Stimulated activated CD4-positive, alpha-beta T cell treated with anti-CD3 and anti-CD28 coated beads, Interleukin-12 subunit alpha, Interleukin-12 subunit beta, amount 100 ng/mL, for 4 hours (primary cell): Measurements from ENCODE around the gene TMSB4X.
"Not testable (repeated sequence)": the region's sequence is repeated elsewhere in the genome, so short reads cannot be mapped to it uniquely, and the experiment has no call there.

ENCODE experiments used
- DNase-seq: peaks from one replicate; pipeline ENCODE4 v3.0.0-alpha.2; 2020

Gene TMSB4X

DNA sequence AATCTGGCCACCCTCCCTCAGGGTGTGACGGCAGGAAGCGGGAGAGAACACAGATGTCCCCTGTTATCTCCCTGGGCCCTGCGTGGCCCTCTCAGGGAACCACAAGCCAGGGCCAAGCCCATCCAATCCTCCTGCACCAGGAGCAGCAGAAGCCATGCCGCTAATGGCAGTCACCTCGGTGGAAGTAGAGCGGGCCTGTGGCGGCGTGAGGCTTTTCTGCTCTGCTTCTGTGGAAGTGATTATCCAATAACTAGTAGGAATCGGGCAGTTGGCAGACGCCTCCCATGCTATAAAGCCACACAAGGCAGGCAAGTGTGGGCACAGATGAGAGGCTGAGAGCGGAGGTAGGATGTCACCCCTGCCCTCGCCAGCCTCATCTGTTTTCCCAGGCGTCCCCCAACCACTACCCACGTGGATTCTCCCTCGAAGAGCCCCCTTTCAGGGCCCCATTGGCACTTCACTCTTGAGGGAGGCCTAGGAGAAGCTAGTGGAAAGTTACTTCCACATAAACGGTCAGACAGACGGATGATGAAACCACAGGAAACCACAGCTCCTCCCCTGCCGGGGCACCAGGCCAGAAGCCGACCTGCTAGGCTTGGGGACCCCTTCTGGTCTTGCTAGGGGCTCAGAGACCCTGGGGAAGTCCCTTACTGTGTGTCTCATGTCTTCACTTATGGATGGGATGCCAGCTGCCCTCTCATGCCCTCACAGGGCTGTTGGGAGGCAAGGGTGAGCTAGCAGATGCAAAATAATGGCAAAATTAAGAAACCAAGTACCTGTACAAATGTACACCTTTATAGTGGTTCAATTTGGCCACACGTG lies 18.8 kb upstream of the TMSB4X start:
- DNase-seq: no peak

DNA sequence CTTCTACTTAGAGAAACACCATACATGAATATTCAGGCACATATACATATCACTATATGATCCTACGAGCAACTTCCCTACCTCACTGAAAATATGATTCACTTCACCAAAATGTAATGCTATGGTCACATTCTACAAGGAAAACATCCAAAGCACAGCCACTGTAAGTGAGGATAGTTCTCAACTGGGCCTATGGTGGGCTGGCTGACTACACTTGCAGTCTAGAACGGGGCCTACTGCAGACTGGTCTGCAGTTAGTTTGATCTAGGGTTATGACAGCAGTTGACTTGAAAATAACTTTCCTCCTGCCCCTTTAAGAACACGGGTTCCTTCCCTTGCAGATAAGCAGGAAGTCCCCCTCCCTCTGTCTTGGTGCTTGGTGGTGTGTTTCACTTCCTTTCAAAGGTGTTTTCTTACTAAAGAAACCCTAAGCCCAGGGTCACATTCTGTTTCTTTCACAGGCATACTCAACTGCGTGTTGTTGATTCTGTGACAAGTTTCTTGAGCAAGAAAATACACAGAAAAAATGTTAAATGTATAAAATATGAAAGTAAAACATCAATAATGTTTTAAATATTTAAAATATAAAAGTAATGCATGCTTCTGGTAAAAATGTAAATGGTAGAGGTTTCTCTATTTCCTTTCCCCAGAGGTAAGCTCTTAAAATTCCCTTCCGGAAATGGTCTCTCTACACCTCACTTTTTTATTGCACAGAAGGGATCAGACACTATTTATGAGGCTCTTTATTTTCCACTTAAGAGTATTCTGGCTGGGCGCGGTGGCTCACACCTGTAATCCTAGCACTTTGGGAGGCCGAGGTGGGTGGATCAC lies 18.0 kb upstream of the TMSB4X start:
- no peak for DNase-seq

DNA sequence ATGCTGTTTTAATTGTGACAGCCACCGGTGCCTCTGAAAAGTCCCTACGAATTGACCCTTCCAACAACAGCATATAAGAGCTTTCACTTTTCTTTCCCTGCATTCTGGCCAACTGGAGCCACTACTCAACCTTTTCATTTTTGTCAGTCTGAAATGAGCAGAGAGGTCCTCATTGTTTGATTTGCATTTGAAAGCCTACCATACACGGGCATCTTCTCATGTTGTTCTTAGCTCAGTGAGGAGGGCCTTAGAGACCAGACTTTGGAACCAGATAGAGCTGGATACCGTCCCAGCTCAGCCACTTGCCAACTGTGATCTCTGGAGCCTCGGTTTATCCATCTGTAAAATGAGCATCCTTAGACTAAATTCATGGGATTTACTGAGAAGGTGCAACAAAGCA lies 16.9 kb upstream of the TMSB4X start:
- no peak for DNase-seq

DNA sequence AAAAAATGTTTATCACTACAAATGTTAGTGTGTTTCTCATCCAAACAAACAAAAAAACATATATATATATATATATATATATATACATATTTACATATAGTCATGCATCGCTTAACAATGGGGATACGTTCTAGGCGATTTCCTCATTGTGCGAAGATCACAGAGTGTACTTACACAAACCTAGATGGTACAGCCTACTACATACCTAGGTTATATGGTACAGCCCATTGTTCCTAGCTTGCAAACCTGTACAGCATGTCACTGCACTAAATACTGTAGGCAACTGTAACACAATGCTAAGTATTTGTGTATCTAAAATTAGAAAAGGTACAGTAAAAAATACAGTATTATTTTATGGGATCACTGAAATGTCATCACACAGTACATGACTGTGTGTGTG lies 16.4 kb upstream of the TMSB4X start:
- no peak for DNase-seq

DNA sequence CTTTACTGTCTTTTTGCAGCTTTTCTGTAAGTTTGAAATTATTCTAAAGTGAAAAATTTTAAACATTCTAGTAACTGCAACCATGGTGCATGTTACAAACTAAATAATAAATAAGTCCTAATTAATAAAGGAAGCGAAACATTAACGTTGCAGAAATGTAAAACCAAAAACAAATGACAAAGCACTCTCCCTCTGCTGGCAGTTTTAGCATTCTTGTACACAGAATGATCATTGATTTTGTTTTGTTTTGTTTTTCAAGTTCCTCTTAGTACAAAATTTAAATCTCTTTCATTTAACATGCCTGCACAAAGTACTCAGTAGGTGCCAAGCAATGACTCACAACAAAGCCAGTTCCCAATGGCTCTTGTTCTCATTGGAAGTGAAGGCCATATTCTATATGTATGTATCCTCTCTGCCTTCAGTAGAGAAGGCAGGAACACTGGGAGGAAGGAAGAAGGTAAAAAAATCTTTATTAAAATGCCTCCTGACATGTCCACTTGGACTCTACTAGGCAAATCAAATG lies 13.7 kb upstream of the TMSB4X start:
- no peak for DNase-seq

DNA sequence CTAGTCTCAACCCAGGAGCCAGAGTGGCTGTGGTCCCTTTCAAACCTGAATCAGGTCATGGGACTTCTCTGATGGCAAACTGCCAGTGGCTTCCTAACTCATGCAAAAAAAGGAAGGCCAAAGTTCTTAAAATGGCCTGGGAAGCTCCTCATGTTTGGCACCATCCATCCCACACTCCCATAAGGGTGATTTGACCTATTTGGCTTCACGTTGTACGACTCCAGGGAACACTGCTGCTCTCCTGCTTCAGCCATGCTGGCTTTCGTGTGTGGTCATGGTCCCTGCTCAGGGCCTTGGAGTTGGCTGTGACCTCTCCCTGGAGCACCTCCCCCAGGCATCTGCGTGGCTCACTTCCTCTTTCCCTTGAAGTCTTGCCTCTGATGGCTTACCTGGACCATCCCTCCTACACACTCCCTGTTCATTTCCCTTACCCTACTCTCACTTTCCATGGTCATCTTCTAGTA lies 12.8 kb upstream of the TMSB4X start:
- DNase-seq: no peak

DNA sequence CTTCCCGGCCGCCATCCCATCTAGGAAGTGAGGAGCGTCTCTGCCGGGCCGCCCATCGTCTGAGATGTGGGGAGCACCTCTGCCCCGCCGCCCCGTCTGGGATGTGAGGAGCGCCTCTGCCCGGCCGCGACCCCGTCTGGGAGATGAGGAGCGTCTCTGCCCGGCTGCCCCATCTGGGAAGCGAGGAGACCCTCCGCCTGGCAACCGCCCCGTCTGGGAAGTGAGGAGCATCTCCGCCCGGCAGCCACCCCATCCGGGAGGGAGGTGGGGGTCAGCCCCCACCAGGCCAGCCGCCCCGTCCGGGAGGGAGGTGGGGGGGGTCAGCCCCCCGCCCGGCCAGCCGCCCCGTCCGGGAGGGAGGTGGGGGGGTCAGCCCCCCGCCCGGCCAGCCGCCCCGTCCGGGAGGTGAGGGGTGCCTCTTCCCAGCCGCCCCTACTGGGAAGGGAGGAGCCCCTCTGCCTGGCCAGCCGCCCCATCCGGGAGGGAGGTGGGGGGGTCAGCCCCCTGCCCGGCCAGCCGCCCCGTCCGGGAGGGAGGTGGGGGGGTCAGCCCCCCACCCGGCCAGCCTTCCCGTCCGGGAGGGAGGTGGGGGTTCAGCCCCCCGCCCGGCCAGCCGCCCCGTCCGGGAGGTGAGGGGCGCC lies 11.6 kb upstream of the TMSB4X start:
- not testable (repeated sequence) for DNase-seq

DNA sequence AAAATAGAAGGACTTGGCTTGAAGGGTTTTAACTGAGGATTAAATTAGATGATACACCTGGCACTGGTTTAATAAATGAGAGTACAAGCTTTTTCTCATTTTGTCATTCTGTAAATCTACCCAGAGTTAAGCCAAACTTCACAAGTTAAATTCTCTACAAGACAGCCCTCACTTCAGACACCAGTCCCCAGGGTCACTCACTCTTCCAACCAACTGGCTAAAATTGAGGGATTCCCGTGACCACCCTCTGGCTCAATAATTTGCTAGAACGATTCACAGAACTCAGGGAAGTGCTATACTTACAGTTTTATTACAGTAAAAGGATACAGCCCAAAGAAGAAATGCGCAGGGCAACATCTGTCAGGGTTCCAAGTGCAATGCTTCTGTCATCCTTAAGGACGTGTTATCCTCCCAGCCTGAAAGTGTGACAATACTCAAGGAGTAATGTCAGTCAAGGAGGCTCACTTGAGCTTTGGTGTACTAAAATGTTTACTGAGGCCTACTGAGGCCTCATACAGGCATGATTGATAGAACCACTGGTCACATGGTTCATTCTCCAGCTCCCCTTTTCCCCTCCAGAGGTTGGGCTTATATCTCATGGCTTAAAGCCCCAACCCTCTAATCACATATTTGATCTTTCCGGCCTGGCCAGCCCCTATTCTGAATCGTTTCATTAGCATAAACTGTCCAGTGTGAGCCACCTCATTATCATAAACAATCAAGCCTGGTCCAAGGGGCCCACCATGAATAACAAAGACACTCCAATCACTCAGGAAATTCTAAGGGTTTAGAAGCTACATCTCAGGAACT lies 9.6 kb upstream of the TMSB4X start:
- DNase-seq: no peak

DNA sequence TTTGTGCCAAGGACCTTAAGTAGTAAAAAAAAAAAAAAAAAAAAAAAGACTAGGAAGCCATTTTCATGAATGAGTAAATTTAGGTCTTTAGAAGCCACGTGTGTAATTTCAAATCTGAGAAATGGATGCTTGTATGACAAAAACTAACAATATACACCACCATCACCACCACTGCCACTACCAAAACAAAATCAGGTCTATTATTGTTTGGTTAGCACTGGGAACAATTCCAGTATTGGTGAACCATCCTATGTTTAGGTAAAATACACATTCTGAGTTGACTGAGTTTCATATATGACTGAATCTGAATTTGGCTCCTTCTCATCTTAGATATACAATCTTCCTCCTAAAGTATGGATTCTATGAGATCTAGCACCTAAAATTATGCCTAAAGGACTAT lies 8.8 kb upstream of the TMSB4X start:
- DNase-seq: no peak

DNA sequence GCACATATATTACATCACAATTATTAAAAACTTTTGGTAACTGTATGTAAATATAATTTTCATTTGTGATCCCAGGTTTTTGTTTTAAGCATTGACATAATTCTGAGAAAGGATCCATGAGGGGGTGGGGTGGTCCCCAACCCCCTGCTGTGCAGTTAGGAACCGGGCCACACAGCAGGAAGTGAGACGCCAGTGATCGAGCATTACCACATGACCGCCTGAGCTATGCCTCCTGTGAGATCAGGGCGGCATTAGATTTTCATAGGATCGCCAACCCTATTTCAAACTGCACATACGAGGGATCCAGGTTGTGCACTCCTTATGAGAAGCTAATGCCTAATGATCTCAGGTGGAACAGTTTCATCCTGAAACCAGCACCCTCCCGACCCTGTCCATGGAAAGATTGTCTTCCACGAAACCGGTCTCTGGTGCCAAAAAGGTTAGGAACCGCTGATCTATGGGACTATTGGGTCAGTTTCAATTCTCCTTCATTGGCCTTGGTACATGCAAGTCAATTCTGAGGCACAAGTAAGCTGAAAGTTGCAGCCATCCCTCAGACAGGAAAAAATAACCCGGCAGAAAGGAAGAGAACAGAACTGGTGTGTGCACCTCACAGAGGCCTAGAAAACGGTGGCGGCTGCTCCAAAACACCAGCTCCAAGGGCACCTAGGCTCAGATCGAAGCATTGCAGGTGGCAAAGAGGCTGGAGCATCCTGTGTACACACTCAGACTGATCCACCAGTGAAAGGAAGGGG lies 7.0 kb upstream of the TMSB4X start:
- DNase-seq: no peak

DNA sequence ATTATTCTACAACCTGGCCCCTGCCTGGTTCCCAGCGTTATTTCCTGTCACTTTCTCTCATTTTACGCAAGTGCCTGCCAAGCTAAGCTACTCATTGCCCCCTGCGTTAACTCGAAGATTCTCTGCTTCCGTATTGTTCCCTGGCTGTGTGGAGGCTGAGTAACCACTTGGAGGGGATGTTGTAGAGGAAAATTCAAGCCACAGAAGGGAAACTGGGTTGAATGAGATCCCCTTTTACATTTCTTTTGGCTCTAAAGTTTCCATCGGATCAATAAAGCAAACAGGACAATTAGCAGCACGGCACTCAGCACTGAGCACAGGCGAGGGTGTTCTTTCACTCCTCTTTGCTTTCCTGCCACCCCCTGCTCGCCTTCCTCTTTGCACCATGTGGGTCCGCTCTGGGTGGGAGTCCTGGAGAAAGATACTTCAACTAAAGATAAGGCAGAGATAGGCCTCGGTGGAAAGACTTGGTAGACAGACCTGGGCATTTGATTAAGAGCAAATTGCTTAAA lies 4.2 kb upstream of the TMSB4X start:
- no peak for DNase-seq

DNA sequence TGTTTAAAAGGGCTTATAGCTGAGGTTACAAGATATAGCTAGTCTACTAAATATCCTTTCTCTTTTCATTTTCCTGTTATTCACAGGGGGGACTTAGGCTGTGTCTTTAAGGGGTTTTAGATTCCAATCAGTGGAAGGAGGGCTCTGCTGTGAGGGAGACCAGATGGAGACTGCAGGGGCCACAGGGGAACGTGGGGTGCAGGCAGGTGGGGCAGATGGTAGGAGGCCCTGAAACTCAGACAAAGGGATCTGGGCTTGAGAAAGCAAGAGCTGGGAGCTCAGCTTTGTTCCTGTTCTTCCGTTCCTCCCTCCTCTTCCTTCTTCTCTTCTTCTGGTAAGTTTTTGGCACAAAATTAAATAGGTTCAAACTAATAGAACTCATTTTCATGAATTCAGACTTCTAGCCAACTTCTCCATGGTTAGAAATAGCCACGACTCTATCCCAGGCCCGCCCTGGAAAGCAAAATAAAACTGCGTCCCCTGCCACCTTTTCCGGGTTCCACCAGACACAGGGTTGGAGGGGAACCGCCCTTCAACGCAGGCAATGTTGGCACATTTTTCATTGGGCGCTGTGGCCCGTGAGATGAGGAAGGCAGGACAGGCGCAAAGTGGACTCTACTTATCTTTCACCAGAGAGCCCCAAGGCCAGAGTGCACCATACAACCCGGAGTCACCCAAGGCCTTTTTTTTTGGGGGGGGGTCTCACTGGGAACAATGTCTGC lies 3.5 kb upstream of the TMSB4X start:
- DNase-seq: no peak

DNA sequence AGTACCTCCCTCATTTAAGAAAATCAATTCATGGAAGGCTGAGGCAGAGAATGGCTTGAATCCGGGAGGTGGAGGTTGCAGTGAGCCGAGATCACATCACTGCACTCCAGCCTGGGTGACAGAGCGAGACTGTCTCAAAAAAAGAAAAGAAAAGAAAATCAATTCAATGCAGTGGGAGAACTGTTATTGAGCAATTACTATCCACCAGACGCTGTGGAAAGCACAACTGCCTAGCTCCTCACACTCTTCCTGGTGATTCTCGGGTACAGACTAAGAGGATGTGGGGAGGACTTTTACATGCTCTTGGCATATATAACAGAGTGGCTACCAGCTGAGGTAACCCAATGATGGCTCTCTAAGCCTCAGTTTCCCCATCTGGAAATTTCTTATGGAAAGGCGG lies 2.7 kb upstream of the TMSB4X start:
- no peak for DNase-seq

DNA sequence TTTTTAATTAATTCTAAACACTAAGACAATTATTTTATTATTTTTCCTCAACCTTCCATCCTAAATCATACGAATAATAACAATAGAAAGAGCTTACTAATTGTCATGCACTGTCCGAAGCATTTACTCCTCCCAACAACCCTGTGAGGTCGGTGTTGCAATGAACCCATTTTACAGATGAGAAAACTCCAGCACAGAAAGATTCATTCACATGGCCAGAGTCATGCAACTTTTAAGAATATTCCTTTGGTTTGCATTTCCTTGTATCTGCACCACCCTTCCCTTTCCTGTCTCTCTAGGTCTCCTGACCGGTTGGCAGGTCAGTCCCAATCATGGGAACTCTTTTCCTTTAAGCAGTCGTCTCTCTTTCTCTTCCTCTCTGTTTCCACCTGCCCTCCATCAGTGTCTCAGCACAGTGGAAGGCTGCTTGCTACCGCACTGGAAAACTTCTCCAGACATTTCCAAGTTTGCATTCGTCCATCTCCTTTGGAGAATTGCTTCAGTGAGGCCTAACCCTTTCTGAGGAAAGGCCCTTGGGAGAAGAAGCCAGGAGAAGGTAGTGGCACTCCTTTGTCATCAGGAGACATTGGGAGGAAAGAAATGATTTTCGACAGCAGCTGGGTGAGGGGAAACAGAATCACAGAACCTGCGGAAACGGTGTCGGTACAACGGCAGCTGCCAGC lies 1.9 kb upstream of the TMSB4X start:
- no peak for DNase-seq

DNA sequence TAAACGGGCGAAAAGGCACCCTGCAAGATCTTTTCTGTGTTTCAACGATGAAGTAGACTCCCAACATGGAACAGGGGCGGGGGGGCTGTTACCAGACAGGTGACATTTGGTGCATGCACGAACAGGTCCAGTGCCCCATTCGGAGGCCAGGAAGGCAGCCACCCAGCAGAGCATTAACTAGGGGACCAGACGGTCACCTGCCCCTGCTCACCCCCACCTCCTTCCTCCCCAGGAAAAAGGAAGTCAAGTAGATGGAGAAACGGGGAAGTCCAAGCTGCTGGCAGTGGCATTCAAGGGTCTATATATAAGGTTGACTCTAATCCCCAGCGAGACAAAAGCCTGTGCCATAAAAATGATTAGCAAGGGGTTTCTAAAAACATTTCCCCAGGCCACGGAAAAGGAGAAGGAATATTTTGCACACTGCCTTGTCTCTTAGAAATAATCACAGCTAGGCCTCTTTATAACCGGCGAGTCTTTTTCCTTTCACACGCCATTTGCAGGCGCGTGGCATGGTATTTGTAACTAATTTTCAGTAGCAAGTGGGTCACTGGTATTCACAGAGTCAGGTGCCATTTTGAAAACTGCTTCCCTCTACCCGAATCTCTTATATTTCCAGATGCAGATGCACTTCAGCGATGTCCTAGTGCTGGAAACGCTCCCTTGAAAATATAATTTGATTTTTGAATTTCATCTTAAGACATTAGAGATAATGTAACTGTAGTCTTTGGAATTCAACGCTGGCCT lies 1.2 kb upstream of the TMSB4X start:
- no peak for DNase-seq

DNA sequence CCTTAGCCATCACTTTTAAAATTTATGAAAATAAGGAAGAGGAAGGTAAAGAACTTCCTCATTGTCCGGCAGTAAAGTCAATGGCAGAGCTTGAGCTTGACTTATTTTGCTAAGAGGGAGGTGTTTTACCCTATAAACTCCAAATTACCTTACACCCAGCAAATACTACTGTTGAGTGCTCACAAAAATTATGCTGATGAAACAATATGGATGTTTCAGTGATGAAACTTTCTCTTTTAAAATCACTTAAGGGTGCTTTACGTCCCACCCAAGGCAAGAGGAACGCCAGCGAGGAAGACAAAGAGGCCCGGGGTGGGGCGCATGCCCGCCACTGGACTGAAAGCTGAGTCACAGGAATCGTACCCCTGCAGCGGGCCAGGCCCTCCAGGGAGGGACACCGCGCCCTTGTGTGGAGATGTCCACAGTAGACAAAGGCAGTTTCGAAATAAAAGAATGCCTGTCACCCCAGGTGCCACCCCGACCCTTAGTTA lies 560 bp upstream of the TMSB4X start:
- no peak for DNase-seq

DNA sequence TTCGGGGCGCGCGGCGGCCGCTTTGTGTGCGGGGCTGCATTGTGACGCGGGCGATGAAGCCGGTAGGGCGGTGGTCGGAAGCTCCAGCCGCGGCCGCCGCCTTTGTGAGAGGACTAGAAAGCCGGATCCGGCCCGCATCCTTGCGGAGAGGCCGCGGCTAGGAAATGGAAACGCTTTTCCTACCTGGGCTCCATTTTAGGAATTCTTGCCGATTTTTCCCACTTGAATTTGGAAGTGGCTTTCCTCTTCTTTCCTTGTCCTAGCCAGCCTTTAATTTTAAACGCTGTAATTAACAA lies 708 bp downstream of the TMSB4X start:
- no peak for DNase-seq

DNA sequence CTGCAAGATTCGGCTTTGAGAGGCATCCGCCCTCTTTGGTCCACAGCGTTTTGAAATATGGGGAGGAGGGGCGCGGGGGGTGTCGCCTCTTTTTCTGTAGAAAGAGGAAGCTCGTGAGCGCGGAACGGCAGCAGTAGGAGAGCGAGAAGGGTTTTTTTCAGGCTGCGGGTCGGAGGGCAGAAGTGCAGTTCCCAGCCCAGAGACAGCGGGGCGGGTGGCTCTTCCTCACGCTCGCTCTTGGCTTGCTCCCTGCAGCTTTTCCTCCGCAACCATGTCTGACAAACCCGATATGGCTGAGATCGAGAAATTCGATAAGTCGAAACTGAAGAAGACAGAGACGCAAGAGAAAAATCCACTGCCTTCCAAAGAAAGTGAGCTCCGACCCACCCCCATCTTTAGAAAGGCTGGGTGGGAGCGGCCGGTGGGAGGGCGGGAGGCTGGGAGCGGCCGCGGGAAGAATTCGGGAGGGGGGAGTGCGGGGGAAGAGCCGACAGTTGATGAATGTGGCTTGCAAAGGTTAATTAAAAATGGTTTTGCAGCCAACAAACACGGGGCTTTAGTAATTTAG lies 1.2 kb downstream of the TMSB4X start:
- DNase-seq: no peak
